Erythroblast (primary cell): ENCODE results near the gene GMEB2.

Experiments used
- GATA1 ChIP-seq: IDR thresholded peaks from 2 replicates; pipeline ENCODE4 v1.6.1; 2011; ENCODE audit warnings: low read depth, mild to moderate bottlenecking, control low read depth, low read length, moderate library complexity
- POLR2A ChIP-seq: IDR thresholded peaks from 2 replicates; pipeline ENCODE4 v1.6.1; 2011; ENCODE audit warnings: mild to moderate bottlenecking, low read length

- TF ChIP-seq POLR2A (no peak), GATA1 (no peak)
Observed at GRCh38 chr20:63612276-63612931, 14.5 kb downstream of the GMEB2 start.
